Keratinocyte (primary cell): ENCODE data around the gene HDAC3. TPM values are rescaled to one million over a fixed set of nuclear protein-coding genes. Genes with fewer than 3 reads are reported as not detected.

Experiments
- DNase-seq: peaks from one replicate; pipeline ENCODE4 v3.0.0-alpha.2; 2011; ENCODE audit warnings: low read depth, missing footprints, low spot score
- FAIRE-seq: peaks from 2 replicates; lab custom pipeline; 2011; peaks lifted over from hg19 to GRCh38; lab: Jason Lieb, UNC
- H2AFZ ChIP-seq: 2 replicates; pipeline ENCODE4 v1.6.0; 2012; ENCODE audit warnings: low read length, control low read depth, inconsistent platforms; ENCODE audit not compliant: control insufficient read depth
- H3K27ac ChIP-seq: 2 replicates; pipeline ENCODE4 v1.5.1; 2011; ENCODE audit warnings: low read length; ENCODE audit not compliant: control insufficient read depth, insufficient read depth
- H3K27me3 ChIP-seq: 3 replicates; pipeline ENCODE4 v1.6.0; 2011; ENCODE audit warnings: low read length; ENCODE audit not compliant: control insufficient read depth, insufficient read depth; ENCODE audit errors: extremely low read depth
- H3K36me3 ChIP-seq, 2 experiments: 2 replicates in 1 of 2; 3 replicates in 1 of 2; pipeline ENCODE4 v1.5.1; 2011; ENCODE audit warnings: low read length in 2 of 2, mild to moderate bottlenecking in 1 of 2; ENCODE audit not compliant: control insufficient read depth in 2 of 2, insufficient read depth in 2 of 2; ENCODE audit errors: extremely low read depth in 1 of 2
- H3K4me1 ChIP-seq: 3 replicates; pipeline ENCODE4 v1.5.1; 2011; ENCODE audit warnings: low read length; ENCODE audit not compliant: control insufficient read depth, insufficient read depth; ENCODE audit errors: extremely low read depth
- H3K4me2 ChIP-seq: 3 replicates; pipeline ENCODE4 v1.6.0; 2011; ENCODE audit warnings: low read depth, low read length; ENCODE audit not compliant: control insufficient read depth, insufficient read depth; ENCODE audit errors: extremely low read depth
- H3K4me3 ChIP-seq, 3 experiments: fragments of 200-600 bp in 1 of 3; sonication (generic) in 1 of 3; 2 replicates in 2 of 3; 3 replicates in 1 of 3; pipeline ENCODE4 v1.5.1; 2011 to 2016; ENCODE audit warnings: low read length in 3 of 3, mild to moderate bottlenecking in 3 of 3, control low read depth in 2 of 3, inconsistent platforms in 1 of 3, low read depth in 1 of 3, mixed read lengths in 1 of 3, mixed run types in 1 of 3, moderate library complexity in 1 of 3; ENCODE audit not compliant: control insufficient read depth in 2 of 3, insufficient read depth in 2 of 3; ENCODE audit errors: extremely low read depth in 1 of 3
- H3K79me2 ChIP-seq: 2 replicates; pipeline ENCODE4 v1.6.0; 2012; ENCODE audit warnings: low read length; ENCODE audit not compliant: control insufficient read depth, insufficient read depth
- H3K9ac ChIP-seq: 3 replicates; pipeline ENCODE4 v1.6.0; 2011; ENCODE audit warnings: low read length; ENCODE audit not compliant: control insufficient read depth, insufficient read depth; ENCODE audit errors: extremely low read depth
- H3K9me1 ChIP-seq: 3 replicates; pipeline ENCODE4 v1.6.0; 2011; ENCODE audit warnings: low read length; ENCODE audit not compliant: control insufficient read depth, insufficient read depth; ENCODE audit errors: extremely low read depth
- H3K9me3 ChIP-seq: 2 replicates; pipeline ENCODE4 v1.5.1; 2012; ENCODE audit warnings: low read depth, low read length; ENCODE audit not compliant: control insufficient read depth
- H4K20me1 ChIP-seq: 3 replicates; pipeline ENCODE4 v1.6.0; 2011; ENCODE audit warnings: low read length; ENCODE audit not compliant: control insufficient read depth, insufficient read depth; ENCODE audit errors: extremely low read depth
- EZH2 ChIP-seq: IDR thresholded peaks from one replicate; pipeline ENCODE4 v1.6.1; 2012; ENCODE audit warnings: inconsistent platforms, mild to moderate bottlenecking, low read length, moderate library complexity
- dilution Hi-C: fragments of 300-500 bp; cut with MboI; formaldehyde crosslinking; loops from one replicate; pipeline ENCODE4 v1.7.0; 2020; ENCODE audit warnings: low sequenced_read_pairs; ENCODE audit not compliant: extremely low pct_ligation_motif_present
- polyA plus RNA-seq, 5 experiments: library from polyadenylated mRNA; depleted of rRNA in 3 of 5; stranded (reverse) in 3 of 5; stranded (forward) in 1 of 5; unstranded in 1 of 5; fragments of >200 nt; gene quantifications; 1 replicate in 1 of 5; 2 replicates in 3 of 5; 3 replicates in 1 of 5; pipeline versions ENCODE4 v1.2.1 to v1.2.3, GENCODE V29; 2011 to 2012; ENCODE audit warnings: missing spikeins in 2 of 5, low read depth in 1 of 5, low replicate concordance in 1 of 5
- TF ChIP-seq, protein P1 (sequence below), 3 experiments: IDR thresholded peaks in 1 of 3; conservative IDR thresholded peaks in 1 of 3; optimal IDR thresholded peaks in 1 of 3; 2 replicates in 2 of 3; 3 replicates in 1 of 3; pipeline versions ENCODE3 to v1.5.1; 2011; ENCODE audit warnings: low read length in 3 of 3, mild to moderate bottlenecking in 3 of 3, moderate library complexity in 2 of 3, control low read depth in 1 of 3, inconsistent platforms in 1 of 3; ENCODE audit not compliant: insufficient read depth in 2 of 3; ENCODE audit errors: extremely low read depth in 1 of 3

HDAC3 gene
- polyA plus RNA-seq, 1 donor (not counting 4 experiments of a cell fraction or from before 2014, with no cell fraction given) = 97.4 TPM

DNA sequence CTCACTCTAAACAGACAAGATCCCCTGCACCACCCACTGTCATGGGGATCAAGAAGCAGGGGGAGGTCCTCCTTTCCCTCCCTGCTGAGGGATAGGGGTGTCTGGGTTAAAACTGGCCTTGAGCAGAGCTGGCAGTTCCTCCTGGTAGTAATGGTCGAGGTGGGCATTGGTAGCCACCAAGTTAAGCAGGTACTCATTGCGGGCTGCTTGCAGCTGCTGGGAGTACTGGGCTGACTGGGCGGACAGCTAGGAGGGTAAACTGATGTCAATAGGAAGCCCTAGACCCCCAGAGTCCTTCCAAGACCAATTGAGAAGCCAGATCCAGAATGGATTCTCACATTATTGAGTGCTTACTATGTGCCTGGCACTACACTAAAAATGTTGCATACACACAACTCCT, 11.2 kb upstream of the HDAC3 start:
- no peak for FAIRE-seq
- TF ChIP-seq EZH2 = no peak
- TF ChIP-seq, protein P1, sequence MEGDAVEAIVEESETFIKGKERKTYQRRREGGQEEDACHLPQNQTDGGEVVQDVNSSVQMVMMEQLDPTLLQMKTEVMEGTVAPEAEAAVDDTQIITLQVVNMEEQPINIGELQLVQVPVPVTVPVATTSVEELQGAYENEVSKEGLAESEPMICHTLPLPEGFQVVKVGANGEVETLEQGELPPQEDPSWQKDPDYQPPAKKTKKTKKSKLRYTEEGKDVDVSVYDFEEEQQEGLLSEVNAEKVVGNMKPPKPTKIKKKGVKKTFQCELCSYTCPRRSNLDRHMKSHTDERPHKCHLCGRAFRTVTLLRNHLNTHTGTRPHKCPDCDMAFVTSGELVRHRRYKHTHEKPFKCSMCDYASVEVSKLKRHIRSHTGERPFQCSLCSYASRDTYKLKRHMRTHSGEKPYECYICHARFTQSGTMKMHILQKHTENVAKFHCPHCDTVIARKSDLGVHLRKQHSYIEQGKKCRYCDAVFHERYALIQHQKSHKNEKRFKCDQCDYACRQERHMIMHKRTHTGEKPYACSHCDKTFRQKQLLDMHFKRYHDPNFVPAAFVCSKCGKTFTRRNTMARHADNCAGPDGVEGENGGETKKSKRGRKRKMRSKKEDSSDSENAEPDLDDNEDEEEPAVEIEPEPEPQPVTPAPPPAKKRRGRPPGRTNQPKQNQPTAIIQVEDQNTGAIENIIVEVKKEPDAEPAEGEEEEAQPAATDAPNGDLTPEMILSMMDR (optimal IDR thresholded peaks at IDR 0.05 in 1 of 3, IDR thresholded peaks at IDR 0.05 in 1 of 3, conservative IDR thresholded peaks at IDR 0.05 in 1 of 3; ENCODE audit: extremely low read depth in 1 of 3, insufficient read depth in 2 of 3, low read length in 3 of 3) = no peak
- Histone ChIP-seq H3K79me2 (no peaks in the 10 kb centered on the region), H3K9ac (no peak overlapping the region), H2AFZ (no peak overlapping the region), H3K36me3 (peaks cover 0 to 7% of the 10 kb centered on the region in 2 experiments), H3K27ac (no peak overlapping the region), H4K20me1 (no peaks in the 10 kb centered on the region), H3K27me3 (no peaks in the 10 kb centered on the region), H3K4me1 (peaks cover 8% of the 10 kb centered on the region), H3K9me3 (no peaks in the 10 kb centered on the region), H3K9me1 (no peaks in the 10 kb centered on the region), H3K4me2 (no peak overlapping the region), H3K4me3 (no peak overlapping the region)
- dilution Hi-C loops = no loop called here
- no peak for DNase-seq

- Histone ChIP-seq H3K9ac (no peak overlapping the region), H3K36me3 (peaks cover 0 to 8% of the 10 kb centered on the region in 2 experiments), H4K20me1 (no peaks in the 10 kb centered on the region), H3K4me3 (no peak overlapping the region), H2AFZ (no peak overlapping the region), H3K9me1 (no peaks in the 10 kb centered on the region), H3K4me1 (peaks cover 8% of the 10 kb centered on the region), H3K4me2 (no peak overlapping the region), H3K27ac (no peak overlapping the region), H3K79me2 (no peaks in the 10 kb centered on the region), H3K27me3 (no peaks in the 10 kb centered on the region), H3K9me3 (no peaks in the 10 kb centered on the region)
- FAIRE-seq (no peak), DNase-seq (no peak)
- TF ChIP-seq EZH2 = no peak
- TF ChIP-seq, protein P1 (optimal IDR thresholded peaks at IDR 0.05 in 1 of 3, IDR thresholded peaks at IDR 0.05 in 1 of 3, conservative IDR thresholded peaks at IDR 0.05 in 1 of 3; ENCODE audit: extremely low read depth in 1 of 3, insufficient read depth in 2 of 3, low read length in 3 of 3) = no peak
- dilution Hi-C loops = no loop called here
Measured at GRCh38 chr5:141647242-141647641, 10.6 kb upstream of the HDAC3 start.
